Kidney (tissue), 14 donors: ENCODE results near the gene DNAJA4. TPM values are rescaled to one million over a fixed set of nuclear protein-coding genes. Genes with fewer than 3 reads are reported as not detected.

ENCODE experiments used
- DNase-seq, 5 donors: peaks; one replicate each; pipeline ENCODE4 v3.0.0-alpha.2; 2013 to 2020
- FAIRE-seq: peaks from 2 replicates; lab custom pipeline; 2012; peaks lifted over from hg19 to GRCh38; lab: Jason Lieb, UNC
- H3K27ac ChIP-seq, 2 donors: one replicate each; pipeline ENCODE4 v1.7.0; 2013; ENCODE audit warnings: low read depth in 2 of 2, low read length in 2 of 2, inconsistent platforms in 1 of 2
- H3K27me3 ChIP-seq: one replicate; pipeline ENCODE4 v1.7.1; 2013; ENCODE audit warnings: low read length, inconsistent platforms; ENCODE audit not compliant: control insufficient read depth, insufficient read depth
- H3K36me3 ChIP-seq, 3 donors: one replicate each; pipeline versions ENCODE4 v1.7.0 to v1.7.1; 2013; ENCODE audit warnings: low read length in 3 of 3, control low read depth in 1 of 3, inconsistent platforms in 1 of 3; ENCODE audit not compliant: insufficient read depth in 3 of 3, control insufficient read depth in 2 of 3
- H3K4me1 ChIP-seq, 3 donors: one replicate each; pipeline versions ENCODE4 v1.7.0 to v1.7.1; 2013; ENCODE audit warnings: low read length in 3 of 3, inconsistent platforms in 1 of 3, low read depth in 1 of 3; ENCODE audit not compliant: control insufficient read depth in 2 of 3, insufficient read depth in 2 of 3
- H3K4me3 ChIP-seq, 3 donors: one replicate each; pipeline versions ENCODE4 v1.7.0 to v1.8.1; 2013; ENCODE audit warnings: low read length in 3 of 3, control low read depth in 1 of 3, inconsistent platforms in 1 of 3
- H3K9ac ChIP-seq, 3 donors: one replicate each; pipeline versions ENCODE4 v1.7.0 to v1.7.1; 2013; ENCODE audit warnings: low read length in 3 of 3, control low read depth in 1 of 3, inconsistent platforms in 1 of 3
- H3K9me3 ChIP-seq, 3 donors: one replicate each; pipeline versions ENCODE4 v1.7.0 to v1.7.1; 2013; ENCODE audit warnings: low read length in 3 of 3, control low read depth in 1 of 3, inconsistent platforms in 1 of 3; ENCODE audit not compliant: control insufficient read depth in 2 of 3, insufficient read depth in 1 of 3
- intact Hi-C: fragments of 100-400 bp; cut with DNase I; formaldehyde crosslinking; loops from one replicate; pipeline ENCODE4 v1.11.1; 2022
- polyA plus RNA-seq: library from polyadenylated mRNA; stranded (reverse); fragments of 350-450 nt; fragmentation: Illumina TruSeq; extraction: RNeasy Lipid Tissue Mini Kit (QIAGEN cat#74804); gene quantifications from one replicate; pipeline ENCODE4 v1.2.3, GENCODE V29; 2014; ENCODE audit warnings: low read depth, low replicate concordance; ENCODE audit not compliant: insufficient read depth
- total RNA-seq: library from RNA; stranded (reverse); fragmentation: NEBNext Ultra II Directional; extraction: Animal tissue kit (Norgen Biotek cat#: 25700); gene quantifications from one replicate; pipeline ENCODE4 v1.2.1, GENCODE V29; 2021
- TF ChIP-seq, protein P1 (sequence below): IDR thresholded peaks from 3 replicates; pipeline ENCODE4 v1.5.1; 2012; ENCODE audit warnings: mild to moderate bottlenecking, moderate library complexity, borderline replicate concordance; ENCODE audit not compliant: insufficient read depth; ENCODE audit errors: extremely low read depth
- donor health status: control.
- donor health status: control.
- donor health status: control.
- donor health status: control.
- donor health status: control.
- donor health status: DM: yes; HTN: yes; CAD: no.
- donor health status: Normal renal cell carcinoma (clear cell type).

Gene DNAJA4
- total and polyA plus RNA-seq, 2 donors from 2014 or later = 19.9 to 31.1 TPM

DNA sequence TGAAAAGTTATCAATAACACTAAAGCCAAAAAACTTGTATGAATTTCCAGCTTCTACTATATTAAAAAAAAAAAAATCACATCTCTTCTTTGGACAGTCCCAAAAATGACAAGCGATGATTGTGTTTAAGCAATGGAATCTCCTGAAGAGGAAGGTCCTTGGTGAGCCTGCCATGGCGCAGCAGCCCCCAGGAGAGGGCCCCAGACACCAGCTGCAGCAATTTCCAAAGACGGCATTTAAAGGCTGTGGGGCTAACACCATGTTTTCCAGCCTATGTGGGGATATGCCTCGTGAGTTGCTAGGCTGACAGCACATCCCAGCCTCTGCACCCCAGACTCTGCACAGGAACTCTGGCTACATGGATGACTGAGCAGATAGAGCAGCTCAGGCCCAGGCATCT is 20.4 kb downstream of the DNAJA4 start:
- no peak for DNase-seq
- FAIRE-seq = no peak
- Histone ChIP-seq H3K9me3 (no peaks in the 10 kb centered on the region), H3K4me1 (no peaks in the 10 kb centered on the region), H3K4me3 (no peak overlapping the region), H3K9ac (no peak overlapping the region), H3K27ac (no peak overlapping the region), H3K27me3 (no peaks in the 10 kb centered on the region), H3K36me3 (peaks cover 3 to 50% (median 50%) of the 10 kb centered on the region in 3 donors)
- TF ChIP-seq, protein P1, sequence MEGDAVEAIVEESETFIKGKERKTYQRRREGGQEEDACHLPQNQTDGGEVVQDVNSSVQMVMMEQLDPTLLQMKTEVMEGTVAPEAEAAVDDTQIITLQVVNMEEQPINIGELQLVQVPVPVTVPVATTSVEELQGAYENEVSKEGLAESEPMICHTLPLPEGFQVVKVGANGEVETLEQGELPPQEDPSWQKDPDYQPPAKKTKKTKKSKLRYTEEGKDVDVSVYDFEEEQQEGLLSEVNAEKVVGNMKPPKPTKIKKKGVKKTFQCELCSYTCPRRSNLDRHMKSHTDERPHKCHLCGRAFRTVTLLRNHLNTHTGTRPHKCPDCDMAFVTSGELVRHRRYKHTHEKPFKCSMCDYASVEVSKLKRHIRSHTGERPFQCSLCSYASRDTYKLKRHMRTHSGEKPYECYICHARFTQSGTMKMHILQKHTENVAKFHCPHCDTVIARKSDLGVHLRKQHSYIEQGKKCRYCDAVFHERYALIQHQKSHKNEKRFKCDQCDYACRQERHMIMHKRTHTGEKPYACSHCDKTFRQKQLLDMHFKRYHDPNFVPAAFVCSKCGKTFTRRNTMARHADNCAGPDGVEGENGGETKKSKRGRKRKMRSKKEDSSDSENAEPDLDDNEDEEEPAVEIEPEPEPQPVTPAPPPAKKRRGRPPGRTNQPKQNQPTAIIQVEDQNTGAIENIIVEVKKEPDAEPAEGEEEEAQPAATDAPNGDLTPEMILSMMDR = no peak
- intact Hi-C loops = no loop called here

DNA sequence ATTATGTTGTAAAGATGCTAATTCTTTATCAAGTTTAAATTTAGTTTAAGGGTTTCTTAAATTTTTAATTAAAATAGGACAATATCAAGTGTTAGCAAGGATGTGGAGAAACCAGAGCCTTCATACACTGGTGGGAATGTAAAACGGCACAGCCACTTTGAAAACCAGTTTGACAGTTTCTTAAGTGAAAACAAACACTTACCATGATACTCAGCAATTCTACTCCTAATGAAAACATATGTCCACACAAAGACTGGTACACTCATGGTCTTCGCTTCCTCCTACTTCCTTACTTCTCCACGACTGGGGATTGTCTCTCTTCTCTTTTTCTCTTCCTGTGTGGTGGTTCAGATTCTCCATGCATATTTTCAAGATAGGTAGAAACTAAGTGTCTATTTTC is 25.9 kb downstream of the DNAJA4 start:
- FAIRE-seq (no peak), DNase-seq (no peak)
- H3K9me3 ChIP-seq = no peaks in the 10 kb centered on the region
- TF ChIP-seq, protein P1 = no peak
- H3K9ac ChIP-seq = no peak overlapping the region
- no peaks in the 10 kb centered on the region for H3K27me3 ChIP-seq
- intact Hi-C loops = no loop called here
- H3K36me3 ChIP-seq = peaks cover 3 to 34% (median 27%) of the 10 kb centered on the region in 3 donors
- H3K27ac ChIP-seq = no peak overlapping the region
- H3K4me1 ChIP-seq = no peaks in the 10 kb centered on the region
- H3K4me3 ChIP-seq = no peak overlapping the region

DNA sequence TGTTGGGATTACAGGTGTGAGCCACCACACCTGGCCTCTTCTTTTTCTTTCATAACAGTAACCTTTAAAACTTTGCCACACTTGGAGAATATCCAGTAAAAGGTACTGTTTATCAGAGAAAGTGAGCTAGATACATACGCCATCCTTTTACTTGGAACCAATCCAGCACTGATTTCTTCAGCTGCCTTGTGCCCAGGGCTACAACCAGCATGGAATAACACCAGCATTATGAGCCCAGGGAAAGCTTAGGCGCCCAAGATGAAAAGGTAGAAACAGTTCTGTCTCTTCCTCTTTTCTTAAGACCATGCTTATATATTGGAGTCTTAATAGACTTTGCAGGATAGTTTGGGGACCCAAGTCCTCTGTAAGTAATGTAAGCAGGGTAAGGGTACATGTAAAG is 26.7 kb downstream of the DNAJA4 start:
- no peaks in the 10 kb centered on the region for H3K9me3 ChIP-seq
- no peak for FAIRE-seq
- TF ChIP-seq, protein P1 = no peak
- no peak overlapping the region for H3K9ac ChIP-seq
- no peaks in the 10 kb centered on the region for H3K27me3 ChIP-seq
- no peak overlapping the region for H3K4me3 ChIP-seq
- no peaks in the 10 kb centered on the region for H3K4me1 ChIP-seq
- no peak overlapping the region for H3K27ac ChIP-seq
- H3K36me3 ChIP-seq = peaks cover 3 to 28% (median 20%) of the 10 kb centered on the region in 3 donors
- no peak for DNase-seq
- intact Hi-C loops = no loop called here

DNA sequence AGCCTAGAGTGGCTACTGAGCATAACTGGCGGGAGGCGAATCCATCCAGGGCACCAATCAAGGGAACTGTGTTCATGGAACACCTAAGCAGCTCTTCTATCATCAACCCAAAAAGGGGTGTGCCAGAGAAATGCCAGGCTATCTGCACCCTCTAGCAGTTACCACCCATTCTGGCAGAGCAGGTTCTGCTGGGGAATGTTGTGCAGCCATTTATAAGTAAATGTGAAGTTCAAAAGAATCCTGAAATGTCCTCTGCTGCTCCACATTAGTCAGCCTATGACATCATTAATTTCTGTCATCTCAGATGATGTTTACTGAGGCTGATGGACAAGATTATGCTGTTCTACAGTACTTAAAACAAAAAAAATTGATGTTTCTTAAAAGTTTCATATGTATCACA is 27.3 kb downstream of the DNAJA4 start:
- no peak for DNase-seq
- no peak for FAIRE-seq
- Histone ChIP-seq H3K27ac (no peak overlapping the region), H3K9me3 (no peaks in the 10 kb centered on the region), H3K4me3 (no peak overlapping the region), H3K4me1 (no peaks in the 10 kb centered on the region), H3K9ac (no peak overlapping the region), H3K27me3 (no peaks in the 10 kb centered on the region), H3K36me3 (peaks cover 3 to 26% (median 20%) of the 10 kb centered on the region in 3 donors)
- TF ChIP-seq, protein P1 = no peak
- intact Hi-C loops = no loop called here
